Astrocyte of the spinal cord (primary cell): Measurements from ENCODE around the gene ABCB6.

ENCODE experiments used
- DNase-seq: peaks from one replicate; pipeline ENCODE4 v3.0.0; 2011; ENCODE audit warnings: low read depth, low spot score
- H3K4me3 ChIP-seq: 2 replicates; pipeline ENCODE4 v1.5.1; 2011; ENCODE audit warnings: low read depth, mild to moderate bottlenecking, low read length, moderate library complexity
- CTCF ChIP-seq: IDR thresholded peaks from 2 replicates; pipeline ENCODE4 v1.5.1; 2012; ENCODE audit warnings: low read depth, mild to moderate bottlenecking, low read length, inconsistent platforms
- in situ Hi-C: cut with HindIII; loops from 2 replicates; pipeline ENCODE4 v1.10.0; 2017; ENCODE audit warnings: low sequenced_read_pairs

ABCB6 gene

GRCh38 chr2:219160186-219161017 lies 58.4 kb downstream of the ABCB6 start, which contains the start of gene NHEJ1:
NHEJ1 (minus strand) TSS chr2:219160815; CDS start chr2:219158362, 2,453 bp downstream.
- peak; percentile 99 for TF ChIP-seq CTCF
- peak within 1 kb of the TSS; percentile 68 for H3K4me3 ChIP-seq
- in situ Hi-C loops = no loop called here
- DNase-seq = peak; percentile 95
